H1 (cell line): Measurements from ENCODE around the gene KLF16. TPM values are rescaled to one million over a fixed set of nuclear protein-coding genes. Genes with fewer than 3 reads are reported as not detected.

Experiments used
- KDM4A ChIP-seq: IDR thresholded peaks from one replicate; pipeline ENCODE4 v1.7.1; 2012; ENCODE audit warnings: low read depth, mild to moderate bottlenecking, moderate library complexity, low read length, inconsistent platforms; ENCODE audit not compliant: severe bottlenecking
- polyA plus RNA-seq, 7 experiments: library from polyadenylated mRNA; depleted of rRNA in 3 of 7; stranded (reverse) in 5 of 7; unstranded in 2 of 7; fragments of >200 nt in 5 of 7; fragments of 200-250 nt in 2 of 7; gene quantifications; 1 replicate in 5 of 7; 2 replicates in 1 of 7; 4 replicates in 1 of 7; pipeline versions ENCODE4 v1.2.1 to v1.2.3, GENCODE V29; 2011 to 2013; ENCODE audit warnings: missing spikeins in 2 of 7, mixed read lengths in 2 of 7
- total RNA-seq: library from RNA; stranded (reverse); fragmentation: NEBNext Ultra II Directional; extraction: Animal tissue kit (Norgen Biotek cat#: 25700); gene quantifications from 2 replicates; pipeline ENCODE4 v1.2.1, GENCODE V29; 2021

Gene KLF16
- total and polyA plus RNA-seq, 2 of the 8 experiments (the other 6 are each of a cell fraction or from before 2014, with no cell fraction given) = 14.3 to 45.9 TPM

GRCh38 chr19:1856698-1857603, 6.4 kb downstream of the KLF16 start (continued):
- peak; percentile 58 for TF ChIP-seq KDM4A
- TF ChIP-seq, all 59 proteins: peak for 6
